Muscle layer of duodenum (tissue), 2 donors: ENCODE measurements around the gene USP3.

Experiments
- H3K27ac ChIP-seq: one replicate; pipeline ENCODE4 v1.7.0; 2013; ENCODE audit warnings: mild to moderate bottlenecking, low read length
- H3K27me3 ChIP-seq: one replicate; pipeline ENCODE4 v1.7.0; 2013; ENCODE audit warnings: low read depth, mild to moderate bottlenecking, control low read depth, low read length
- H3K36me3 ChIP-seq, 2 donors: one replicate each; pipeline ENCODE4 v1.7.0; 2013; ENCODE audit warnings: low read length in 2 of 2, control low read depth in 1 of 2, mild to moderate bottlenecking in 1 of 2; ENCODE audit not compliant: insufficient read depth in 2 of 2, control insufficient read depth in 1 of 2
- H3K4me1 ChIP-seq, 2 donors: one replicate each; pipeline ENCODE4 v1.7.0; 2013; ENCODE audit warnings: low read length in 2 of 2, mild to moderate bottlenecking in 2 of 2, control low read depth in 1 of 2, moderate library complexity in 1 of 2; ENCODE audit not compliant: insufficient read depth in 2 of 2, control insufficient read depth in 1 of 2
- H3K4me3 ChIP-seq, 2 donors: one replicate each; pipeline ENCODE4 v1.7.0; 2013; ENCODE audit warnings: low read length in 2 of 2, low read depth in 1 of 2, mild to moderate bottlenecking in 1 of 2
- H3K9me3 ChIP-seq, 2 donors: one replicate each; pipeline ENCODE4 v1.7.0; 2013; ENCODE audit warnings: low read length in 2 of 2, control low read depth in 1 of 2, mild to moderate bottlenecking in 1 of 2; ENCODE audit not compliant: control insufficient read depth in 1 of 2
- donor health status: healthy.

Gene USP3

DNA sequence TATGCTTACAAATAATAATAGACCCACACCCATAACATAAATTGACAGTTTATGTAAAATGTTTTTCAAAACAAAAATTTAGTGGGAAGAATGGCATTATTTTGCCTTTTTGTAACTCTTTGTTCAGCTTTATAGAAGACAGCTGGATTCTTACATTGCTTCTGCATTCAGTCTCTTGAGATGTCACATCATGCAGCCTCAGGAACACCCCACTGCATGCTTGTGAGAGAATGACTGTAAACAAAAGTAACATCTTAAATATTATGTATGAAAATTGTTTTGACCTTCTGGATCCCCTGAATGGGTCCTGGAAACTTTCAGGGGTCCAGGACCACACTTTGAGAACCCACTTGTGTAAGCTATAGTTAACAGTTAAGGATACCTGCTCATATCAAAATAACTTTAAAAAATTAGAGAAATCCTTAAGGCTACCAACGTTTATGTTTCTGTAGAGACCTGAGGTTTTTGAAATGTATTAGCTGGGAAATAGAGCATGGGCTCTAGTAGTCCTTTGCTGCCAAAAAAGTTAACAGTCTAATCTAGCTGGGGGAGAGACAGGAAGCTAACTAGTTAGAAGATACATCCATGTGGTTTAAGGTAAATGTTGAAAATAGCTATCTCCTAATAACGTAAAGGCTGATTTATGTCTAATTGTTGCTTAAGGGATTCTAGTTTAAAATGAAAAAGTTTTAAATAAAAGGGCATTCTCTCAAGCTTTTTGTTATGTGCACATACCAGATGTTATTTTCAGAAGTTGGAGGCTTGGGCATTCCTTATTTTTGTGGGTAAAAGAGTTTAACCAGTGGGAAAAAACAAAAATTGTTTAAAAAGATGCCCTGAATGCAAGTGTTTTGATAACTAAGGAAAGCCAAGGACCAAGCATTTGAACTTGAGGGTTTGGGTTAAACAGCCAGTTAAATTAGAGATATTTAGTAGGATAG lies 3.8 kb downstream of the USP3 start:
- Histone ChIP-seq H3K27me3 (no peaks in the 10 kb centered on the region), H3K36me3 (peaks cover 0 to 8% of the 10 kb centered on the region in 2 donors), H3K4me3 (no peak overlapping the region), H3K27ac (no peak overlapping the region), H3K4me1 (peaks cover 34 to 46% of the 10 kb centered on the region in 2 donors), H3K9me3 (no peaks in the 10 kb centered on the region)

DNA sequence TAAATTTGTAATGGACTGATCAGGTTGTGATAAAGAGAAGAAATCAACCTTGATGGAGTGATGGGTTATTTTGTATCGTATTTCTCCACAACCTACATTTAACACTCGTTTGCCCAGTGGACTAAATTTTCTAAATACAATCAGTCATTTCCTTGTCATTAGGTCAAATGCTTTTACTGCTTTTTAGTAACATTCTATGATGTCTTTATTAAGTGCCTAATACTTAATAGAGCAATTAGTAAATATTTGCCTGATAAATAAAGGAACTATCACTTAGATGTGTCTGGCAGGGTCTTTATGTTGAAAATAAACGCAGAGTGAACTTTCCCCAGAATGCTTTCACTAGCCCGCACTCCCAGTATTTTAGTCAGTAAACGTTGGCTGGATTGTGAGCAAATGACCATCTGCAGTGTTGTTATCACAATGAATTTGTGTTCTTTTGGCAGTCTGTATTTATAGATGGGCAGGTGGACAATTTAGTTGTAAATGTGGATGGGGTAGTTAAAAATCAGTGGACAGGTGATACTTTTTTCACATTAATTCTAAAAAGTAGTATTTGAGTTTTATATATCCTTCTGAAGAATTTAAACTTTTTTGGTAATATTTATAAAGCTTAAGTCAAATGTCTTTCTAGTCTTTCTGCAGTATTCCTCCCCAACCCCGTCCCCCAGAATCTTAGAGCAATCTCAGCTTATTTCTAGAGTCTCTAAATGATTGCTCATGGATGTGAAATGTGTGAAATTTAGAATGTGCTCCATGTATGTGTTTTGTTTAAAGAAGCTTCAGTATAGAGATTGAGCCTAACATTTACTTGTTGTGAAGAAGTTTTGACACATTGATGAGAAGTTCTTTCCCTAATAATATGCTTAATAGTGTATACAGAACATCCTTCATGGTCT lies 4.9 kb downstream of the USP3 start:
- H3K36me3 ChIP-seq, result no peaks in the 10 kb centered on the region
- H3K9me3 ChIP-seq, result no peaks in the 10 kb centered on the region
- H3K27ac ChIP-seq, result no peak overlapping the region
- H3K4me1 ChIP-seq, result peaks cover 37 to 48% of the 10 kb centered on the region in 2 donors
- H3K4me3 ChIP-seq, result no peak overlapping the region
- H3K27me3 ChIP-seq, result no peaks in the 10 kb centered on the region

DNA sequence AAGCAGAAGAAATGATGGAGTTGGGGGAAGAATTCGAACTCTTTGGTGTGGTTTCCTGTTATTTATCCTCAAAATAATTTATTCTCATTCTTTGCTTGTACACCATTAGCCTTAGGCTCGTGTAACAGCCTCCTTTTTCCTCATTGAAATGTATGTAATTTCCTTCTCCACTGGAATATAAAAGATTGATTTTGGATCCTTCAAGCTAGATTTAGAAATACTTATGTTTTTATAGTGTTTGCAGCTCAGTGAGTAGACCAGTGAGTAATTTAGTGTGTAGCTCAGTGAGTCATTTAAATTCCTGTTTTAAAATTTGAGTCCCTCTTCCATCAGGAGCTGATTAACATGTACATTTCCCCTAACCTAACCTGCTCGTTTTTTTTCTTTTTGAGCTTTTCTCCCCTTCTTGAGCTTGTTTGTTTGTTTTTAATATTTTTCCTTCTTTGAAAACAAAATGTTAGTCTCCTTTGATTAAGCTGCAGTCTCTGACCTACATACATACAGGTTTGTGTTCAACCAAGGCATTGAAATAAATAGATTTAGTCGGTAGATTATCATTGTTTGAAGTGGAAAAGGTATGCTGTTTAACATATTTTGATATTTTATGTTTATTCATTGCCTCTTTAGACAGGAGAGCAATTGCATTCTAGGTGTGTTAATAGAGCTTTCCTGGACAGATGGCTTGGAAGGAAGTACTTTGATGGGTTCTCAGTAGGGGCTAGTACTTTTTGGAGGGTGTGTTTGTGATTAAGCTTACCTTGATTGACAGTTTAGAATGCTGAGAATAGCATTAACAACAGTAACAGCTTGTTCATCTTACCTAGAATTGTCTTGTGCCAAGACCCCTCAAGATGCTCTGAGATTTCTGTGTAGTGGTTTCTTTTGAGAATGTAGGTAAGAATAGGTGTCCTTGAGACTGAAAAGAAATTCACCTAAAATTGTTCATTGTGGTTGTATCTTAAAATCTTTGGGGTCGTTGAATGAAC lies 5.9 kb downstream of the USP3 start:
- no peak overlapping the region for H3K27ac ChIP-seq
- no peaks in the 10 kb centered on the region for H3K9me3 ChIP-seq
- peaks cover 46 to 51% of the 10 kb centered on the region in 2 donors for H3K4me1 ChIP-seq
- no peaks in the 10 kb centered on the region for H3K36me3 ChIP-seq
- no peaks in the 10 kb centered on the region for H3K27me3 ChIP-seq
- no peak overlapping the region for H3K4me3 ChIP-seq

DNA sequence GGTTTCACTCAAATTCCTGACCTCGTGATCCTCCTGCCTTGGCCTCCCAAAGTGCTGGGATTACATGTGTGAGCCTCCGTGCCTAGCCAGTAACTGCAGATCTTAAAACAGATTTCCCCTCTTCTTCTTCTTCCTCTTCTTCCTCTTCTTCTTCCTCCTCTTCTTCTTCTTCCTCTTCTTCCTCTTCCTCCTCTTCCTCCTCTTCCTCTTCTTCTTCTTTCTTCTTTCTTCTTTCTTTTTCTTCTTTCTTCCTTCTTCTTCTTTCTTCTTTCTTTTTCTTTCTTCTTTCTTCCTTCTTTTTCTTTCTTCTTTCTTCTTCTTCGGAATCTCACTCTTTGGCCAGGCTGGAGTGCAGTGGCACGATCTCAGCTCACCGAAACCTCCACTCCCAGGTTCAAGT lies 7.8 kb downstream of the USP3 start:
- no peaks in the 10 kb centered on the region for H3K27me3 ChIP-seq
- no peak overlapping the region for H3K4me3 ChIP-seq
- peaks cover 45 to 50% of the 10 kb centered on the region in 2 donors for H3K4me1 ChIP-seq
- no peaks in the 10 kb centered on the region for H3K36me3 ChIP-seq
- H3K27ac ChIP-seq, result no peak overlapping the region
- no peaks in the 10 kb centered on the region for H3K9me3 ChIP-seq

DNA sequence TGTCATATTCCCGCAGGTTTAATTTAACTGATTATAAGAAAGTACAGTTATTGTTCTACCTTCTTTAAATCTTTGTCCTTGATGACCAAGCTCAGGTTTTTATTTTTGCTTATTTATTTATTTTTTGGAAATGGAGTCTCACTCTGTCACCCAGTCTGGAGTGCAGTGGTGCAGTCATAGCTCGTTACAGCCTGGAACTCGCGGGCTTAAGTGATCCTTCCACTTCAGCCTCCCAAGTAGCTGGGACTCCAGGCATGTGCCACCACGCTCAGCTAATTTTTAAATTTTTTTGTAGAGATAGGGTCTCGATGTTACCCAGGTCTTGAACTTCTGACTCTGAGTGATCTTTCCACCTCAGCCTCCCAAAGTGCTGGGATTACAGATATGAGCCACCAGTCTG lies 8.9 kb downstream of the USP3 start:
- no peak overlapping the region for H3K27ac ChIP-seq
- H3K9me3 ChIP-seq, result no peaks in the 10 kb centered on the region
- peaks cover 36 to 51% of the 10 kb centered on the region in 2 donors for H3K4me1 ChIP-seq
- H3K4me3 ChIP-seq, result no peak overlapping the region
- H3K36me3 ChIP-seq, result no peaks in the 10 kb centered on the region
- H3K27me3 ChIP-seq, result no peaks in the 10 kb centered on the region

DNA sequence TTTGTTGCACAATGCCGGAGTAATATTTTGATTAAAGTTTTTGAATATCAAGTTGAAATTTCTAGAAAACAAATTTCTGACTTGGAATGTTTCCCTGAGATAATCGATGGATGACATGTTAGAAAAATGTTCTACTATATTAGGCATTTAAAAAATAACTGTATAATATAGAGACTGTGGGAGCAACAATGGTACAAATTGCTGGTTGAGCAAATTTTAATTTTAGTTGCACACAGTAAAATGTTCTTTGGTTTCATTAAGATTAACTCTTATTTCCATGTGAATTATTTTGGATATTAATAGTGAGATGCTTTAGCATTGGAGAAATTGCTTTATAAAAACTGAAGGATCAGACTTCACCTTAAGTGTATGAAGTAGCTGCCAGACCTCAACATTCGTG lies 9.3 kb downstream of the USP3 start:
- Histone ChIP-seq H3K4me3 (no peak overlapping the region), H3K27ac (no peak overlapping the region), H3K9me3 (no peaks in the 10 kb centered on the region), H3K36me3 (no peaks in the 10 kb centered on the region), H3K27me3 (no peaks in the 10 kb centered on the region), H3K4me1 (peaks cover 32 to 51% of the 10 kb centered on the region in 2 donors)

DNA sequence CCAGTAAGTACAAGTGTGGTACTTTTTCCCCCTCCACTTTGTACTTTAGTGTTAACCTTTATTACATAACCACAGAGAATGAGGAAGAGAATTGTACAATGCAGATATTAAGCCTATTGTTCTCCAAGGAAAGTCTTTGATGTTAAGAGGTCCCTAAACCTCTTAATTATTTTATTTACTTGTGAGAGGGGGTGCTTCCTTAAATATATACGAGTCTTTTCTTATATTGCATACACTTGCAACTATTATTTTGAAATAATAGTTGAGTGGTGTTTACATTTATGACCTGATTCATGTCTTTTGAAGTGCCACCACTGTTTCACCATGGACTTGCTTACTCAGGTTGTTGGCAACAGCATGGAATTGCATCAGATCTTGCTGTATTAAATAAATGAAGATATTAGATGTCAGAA lies 10.1 kb downstream of the USP3 start:
- Histone ChIP-seq H3K9me3 (no peaks in the 10 kb centered on the region), H3K4me3 (peak overlapping the region in 1 of 2 donors; percentile 3), H3K27ac (no peak overlapping the region), H3K36me3 (no peaks in the 10 kb centered on the region), H3K27me3 (no peaks in the 10 kb centered on the region), H3K4me1 (peaks cover 32 to 48% of the 10 kb centered on the region in 2 donors)

DNA sequence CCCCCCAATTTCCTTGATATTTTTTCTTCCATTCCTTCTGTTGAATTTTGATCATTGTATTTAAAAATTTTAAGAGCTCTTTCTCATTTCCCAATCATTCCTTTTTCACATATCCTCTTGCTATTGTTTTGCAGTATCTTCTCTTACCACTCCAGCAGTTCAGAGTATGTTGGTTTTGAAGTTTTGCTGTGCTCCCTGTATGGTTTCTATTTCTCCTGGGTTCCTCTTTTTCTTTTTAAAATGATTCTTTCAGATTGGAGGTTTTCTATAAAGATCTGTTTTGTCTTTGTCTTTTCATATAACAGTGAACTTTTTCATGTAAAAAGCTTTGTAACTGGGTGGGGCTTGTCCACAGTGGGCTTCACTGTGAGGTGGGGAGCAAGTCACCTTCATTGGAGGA lies 12.8 kb downstream of the USP3 start:
- Histone ChIP-seq H3K4me1 (peaks cover 20 to 42% of the 10 kb centered on the region in 2 donors), H3K9me3 (no peaks in the 10 kb centered on the region), H3K27ac (no peak overlapping the region), H3K27me3 (no peaks in the 10 kb centered on the region), H3K4me3 (no peak overlapping the region), H3K36me3 (no peaks in the 10 kb centered on the region)

DNA sequence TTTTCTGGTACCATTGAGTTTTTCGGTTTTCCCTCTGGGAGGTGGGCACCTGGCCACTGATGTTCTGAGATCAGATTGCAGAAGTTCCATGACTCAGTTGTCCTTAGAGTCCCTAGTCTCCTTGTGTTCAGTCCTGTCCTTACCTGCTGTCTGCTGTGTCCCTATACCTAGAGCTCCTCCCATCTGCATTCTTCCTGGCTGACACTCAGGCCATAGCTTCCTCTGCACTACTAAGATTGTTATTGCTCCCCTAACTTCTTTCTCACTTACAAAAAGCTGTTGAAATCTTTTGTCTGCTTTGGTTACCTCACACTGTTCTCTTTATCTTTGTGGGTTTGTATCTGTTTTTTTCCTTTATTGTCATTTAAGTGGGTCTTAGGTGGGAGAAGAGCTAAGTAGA lies 13.2 kb downstream of the USP3 start:
- no peaks in the 10 kb centered on the region for H3K36me3 ChIP-seq
- H3K9me3 ChIP-seq, result no peaks in the 10 kb centered on the region
- no peaks in the 10 kb centered on the region for H3K27me3 ChIP-seq
- H3K4me3 ChIP-seq, result no peak overlapping the region
- H3K4me1 ChIP-seq, result peaks cover 20 to 45% of the 10 kb centered on the region in 2 donors
- H3K27ac ChIP-seq, result no peak overlapping the region

DNA sequence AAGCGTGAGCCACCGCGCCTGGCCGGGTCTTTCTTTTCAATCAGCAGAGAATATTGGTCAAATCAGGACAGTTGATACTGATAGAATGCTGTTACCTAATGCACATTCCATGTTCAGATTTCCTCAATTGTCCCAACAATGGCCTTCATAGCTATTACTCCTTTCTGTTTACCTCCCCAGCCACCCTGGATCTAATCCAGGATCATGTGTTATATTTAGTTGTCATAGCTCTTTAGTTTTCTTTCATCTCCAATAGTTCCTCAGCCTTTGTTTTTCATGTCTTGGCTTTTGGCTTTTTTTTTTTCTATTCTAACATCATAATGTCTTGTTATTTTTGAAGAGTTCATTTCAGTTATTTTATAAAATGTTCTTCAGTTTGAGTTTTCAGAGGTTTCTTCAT lies 14.6 kb downstream of the USP3 start:
- Histone ChIP-seq H3K4me1 (peaks cover 20 to 54% of the 10 kb centered on the region in 2 donors), H3K4me3 (no peak overlapping the region), H3K27me3 (no peaks in the 10 kb centered on the region), H3K9me3 (no peaks in the 10 kb centered on the region), H3K27ac (no peak overlapping the region), H3K36me3 (no peaks in the 10 kb centered on the region)
